HepG2 (cell line): ENCODE results near the gene GALR2. TPM values are rescaled to one million over a fixed set of nuclear protein-coding genes. Genes with fewer than 3 reads are reported as not detected.
A peak's percentile ranks its signal among the peaks of the same experiment; 100 is the strongest.

Source experiments
- ATAC-seq: fragments of 200-7000 bp; cut with Tn5 transposase; 3 replicates; pipeline ENCODE4 v1.9.1; 2020; ENCODE audit warnings: mild to moderate bottlenecking, moderate library complexity
- BruUV-seq: library from RNA; stranded (reverse); fragments of 400-500 nt; replicated peaks from 2 replicates; lab custom pipeline; 2021; lab: Mats Ljungman, UMichigan
- CTCF ChIA-PET: fragments of 300-600 bp; formaldehyde crosslinking; extraction: SDS; loops from one replicate; lab custom pipeline; 2021; ENCODE audit warnings: low total read pairs, inconsistent platforms, low intra/inter-chr PET ratio; lab: Yijun Ruan, JAX
- POLR2A ChIA-PET: fragments of 350-600 bp; sonication (Branson Sonifier 250); formaldehyde crosslinking; loops from one replicate; lab custom pipeline; 2020; ENCODE audit warnings: antibody characterized with exemption, inconsistent platforms; lab: Yijun Ruan, JAX
- DNase-seq: peaks from one replicate; pipeline ENCODE4 v3.0.0-alpha.2; 2015; ENCODE audit warnings: low spot score
- FAIRE-seq: peaks from 3 replicates; lab custom pipeline; 2011; peaks lifted over from hg19 to GRCh38; lab: Jason Lieb, UNC
- H2AFZ ChIP-seq: one replicate; pipeline ENCODE4 v1.6.1; 2011; ENCODE audit warnings: low read length, inconsistent platforms
- H3K27ac ChIP-seq: fragments of 300-600 bp; 3 replicates; pipeline ENCODE4 v1.8.0; 2011; ENCODE audit warnings: mixed run types, mild to moderate bottlenecking, mixed read lengths, low read length, inconsistent platforms; ENCODE audit not compliant: insufficient read depth; ENCODE audit errors: extremely low read length
- H3K27me3 ChIP-seq, 2 experiments: fragments of 200-600 bp in 1 of 2; 2 replicates in 1 of 2; 3 replicates in 1 of 2; pipeline versions ENCODE4 v1.6.0 to v1.8.0; 2011; ENCODE audit warnings: low read length in 2 of 2, mild to moderate bottlenecking in 2 of 2, moderate library complexity in 2 of 2, inconsistent platforms in 1 of 2; ENCODE audit not compliant: insufficient read depth in 2 of 2, control insufficient read depth in 1 of 2
- H3K36me3 ChIP-seq, 2 experiments: fragments of 200-600 bp in 1 of 2; replicated peaks in 1 of 2; 2 replicates in 1 of 2; 3 replicates in 1 of 2; pipeline versions ENCODE4 v1.5.1 to v1.8.0; 2011; ENCODE audit warnings: low read length in 2 of 2, inconsistent platforms in 1 of 2; ENCODE audit not compliant: insufficient read depth in 2 of 2, control insufficient read depth in 1 of 2
- H3K4me1 ChIP-seq: 2 replicates; pipeline ENCODE4 v1.5.1; 2012; ENCODE audit warnings: low read length, inconsistent platforms; ENCODE audit not compliant: insufficient read depth
- H3K4me2 ChIP-seq: 2 replicates; pipeline ENCODE4 v1.6.0; 2011; ENCODE audit warnings: low read depth, low read length, inconsistent platforms
- H3K4me3 ChIP-seq, 3 experiments: fragments of 200-600 bp in 1 of 3; sonication (generic), shearing (Covaris generic) in 1 of 3; replicated peaks in 1 of 3; 2 replicates each; pipeline ENCODE4 v1.5.1; 2011 to 2016; ENCODE audit warnings: low read length in 3 of 3, inconsistent platforms in 2 of 3, low read depth in 2 of 3, mild to moderate bottlenecking in 2 of 3, control low read depth in 1 of 3, mixed read lengths in 1 of 3; ENCODE audit not compliant: insufficient read depth in 1 of 3
- H3K79me2 ChIP-seq: one replicate; pipeline ENCODE4 v1.6.1; 2011; ENCODE audit warnings: low read length, inconsistent platforms; ENCODE audit not compliant: insufficient read depth
- H3K9ac ChIP-seq: 2 replicates; pipeline ENCODE4 v1.6.0; 2011; ENCODE audit warnings: mild to moderate bottlenecking, low read depth, low read length, inconsistent platforms; ENCODE audit not compliant: insufficient read depth
- H3K9me3 ChIP-seq: 2 replicates; pipeline ENCODE4 v1.5.1; 2012; ENCODE audit warnings: mild to moderate bottlenecking, low read length
- H4K20me1 ChIP-seq: 2 replicates; pipeline ENCODE4 v1.6.0; 2011; ENCODE audit warnings: inconsistent platforms, mild to moderate bottlenecking, low read length, moderate library complexity; ENCODE audit not compliant: insufficient read depth
- HIVEP1 ChIP-seq: sonication (generic); formaldehyde crosslinking; IDR thresholded peaks from 2 replicates; pipeline ENCODE4 v1.4.0; 2020; ENCODE audit warnings: mild to moderate bottlenecking, missing genetic modification reagents
- MED8 ChIP-seq: sonication (generic); formaldehyde crosslinking; IDR thresholded peaks from 2 replicates; pipeline ENCODE4 v1.8.1; 2023; ENCODE audit warnings: mild to moderate bottlenecking, missing genetic modification reagents; ENCODE audit not compliant: insufficient replicate concordance
- MIER2 ChIP-seq: IDR thresholded peaks from 2 replicates; pipeline ENCODE4 v1.6.1; 2016; ENCODE audit warnings: missing biosample characterization, missing genetic modification reagents
- MYC ChIP-seq: sonication (generic); formaldehyde crosslinking; IDR thresholded peaks from 2 replicates; pipeline ENCODE4 v1.9.0; 2021; ENCODE audit warnings: missing genetic modification reagents, borderline replicate concordance
- NCOR1 ChIP-seq: fragments of 200-600 bp; sonication (generic); IDR thresholded peaks from 2 replicates; pipeline ENCODE4 v1.7.0; 2017; ENCODE audit warnings: antibody characterized with exemption, low read length, borderline replicate concordance
- NFE2L2 ChIP-seq: fragments of 150-350 bp; IDR thresholded peaks from 2 replicates; pipeline ENCODE4 v1.6.1; 2014; ENCODE audit warnings: low read length
- SP5 ChIP-seq: IDR thresholded peaks from 2 replicates; pipeline ENCODE4 v1.6.1; 2016; ENCODE audit warnings: low read depth, borderline replicate concordance
- ZBTB1 ChIP-seq: sonication (generic); formaldehyde crosslinking; IDR thresholded peaks from 2 replicates; pipeline ENCODE4 v1.4.0; 2020; ENCODE audit warnings: missing genetic modification reagents, borderline replicate concordance
- ZBTB38 ChIP-seq: sonication (generic); formaldehyde crosslinking; IDR thresholded peaks from 2 replicates; pipeline ENCODE4 v1.5.1; 2020; ENCODE audit warnings: mild to moderate bottlenecking, missing genetic modification reagents
- ZFYVE20 ChIP-seq: sonication (generic); formaldehyde crosslinking; IDR thresholded peaks from 2 replicates; pipeline ENCODE4 v1.8.0; 2023; ENCODE audit warnings: low read depth, mild to moderate bottlenecking, moderate library complexity, missing genetic modification reagents, borderline replicate concordance
- ZMYM2 ChIP-seq: sonication (generic); formaldehyde crosslinking; IDR thresholded peaks from 2 replicates; pipeline ENCODE4 v1.8.0; 2022; ENCODE audit warnings: mild to moderate bottlenecking, missing genetic modification reagents
- ZNF24 ChIP-seq: fragments of 450-650 bp; IDR thresholded peaks from 2 replicates; pipeline ENCODE4 v1.6.1; 2017; ENCODE audit warnings: antibody characterized with exemption, mild to moderate bottlenecking
- ZNF367 ChIP-seq: sonication (generic); formaldehyde crosslinking; IDR thresholded peaks from 2 replicates; pipeline ENCODE4 v1.4.0; 2020; ENCODE audit warnings: missing genetic modification reagents, borderline replicate concordance
- ZNF546 ChIP-seq: sonication (generic); formaldehyde crosslinking; conservative IDR thresholded peaks from 2 replicates; pipeline ENCODE4 v1.8.1; 2023; ENCODE audit warnings: mild to moderate bottlenecking, missing genetic modification reagents
- ZNF709 ChIP-seq: sonication (generic); formaldehyde crosslinking; IDR thresholded peaks from 2 replicates; pipeline ENCODE4 v1.5.0; 2020; ENCODE audit warnings: mild to moderate bottlenecking, missing genetic modification reagents
- ZNF780A ChIP-seq: sonication (generic); formaldehyde crosslinking; IDR thresholded peaks from 2 replicates; pipeline ENCODE4 v1.8.0; 2022; ENCODE audit warnings: mild to moderate bottlenecking, missing genetic modification reagents, moderate library complexity
- ZSCAN21 ChIP-seq: sonication (generic); formaldehyde crosslinking; IDR thresholded peaks from 2 replicates; pipeline ENCODE4 v1.8.0; 2022; ENCODE audit warnings: mild to moderate bottlenecking, missing genetic modification reagents, moderate library complexity, borderline replicate concordance
- ZZZ3 ChIP-seq: sonication (generic); formaldehyde crosslinking; IDR thresholded peaks from 2 replicates; pipeline ENCODE4 v1.4.0; 2020; ENCODE audit warnings: missing genetic modification reagents, mild to moderate bottlenecking, borderline replicate concordance
- WGBS: methylation state at CpG from one replicate; pipeline ENCODE4 v1.1.6; 2017; ENCODE audit warnings: low lambda C conversion rate; 5-methylcytosine and 5-hydroxymethylcytosine counted together
- in situ Hi-C: cut with HindIII; loops from 2 replicates; pipeline ENCODE4 v1.10.0; 2017; ENCODE audit warnings: low pct_unique_long_range_greater_than_20kb; ENCODE audit not compliant: extremely low pct_ligation_motif_present
- intact Hi-C: fragments of 100-400 bp; cut with micrococcal nuclease; formaldehyde crosslinking; loops from one replicate; pipeline ENCODE4 v1.10.0; 2022; ENCODE audit not compliant: unreplicated experiment
- polyA plus RNA-seq, 8 experiments: library from polyadenylated mRNA; depleted of rRNA in 3 of 8; stranded (reverse) in 7 of 8; unstranded in 1 of 8; fragments of >200 nt; fragmentation: Illumina TruSeq in 4 of 8; extraction: Trizol in 4 of 8; gene quantifications; 2 replicates each; pipeline versions ENCODE4 v1.2.1 to v1.2.3, GENCODE V29; 2011 to 2016; ENCODE audit warnings: low read depth in 4 of 8, missing spikeins in 1 of 8, mixed read lengths in 1 of 8; ENCODE audit not compliant: insufficient read depth in 1 of 8
- total RNA-seq, 5 experiments: library from RNA; depleted of rRNA; stranded (reverse); fragments of >200 nt; fragmentation: Illumina TruSeq; extraction: Trizol; gene quantifications; 2 replicates each; pipeline ENCODE4 v1.2.3, GENCODE V29; 2016; ENCODE audit warnings: low read depth in 1 of 5
- TF ChIP-seq, protein P1 (sequence below), 2 experiments: sonication (generic) in 1 of 2; formaldehyde crosslinking in 1 of 2; IDR thresholded peaks; 2 replicates each; pipeline versions ENCODE4 v1.6.1 to v1.9.0; 2014 to 2022; ENCODE audit warnings: antibody characterized with exemption in 1 of 2, borderline replicate concordance in 1 of 2, inconsistent platforms in 1 of 2, low read depth in 1 of 2, missing genetic modification reagents in 1 of 2

The GALR2 gene
- total and polyA plus RNA-seq, 2 of the 13 experiments (the other 11 are each of a cell fraction or from before 2014, with no cell fraction given), result 0.48 to 0.58 TPM

DNA sequence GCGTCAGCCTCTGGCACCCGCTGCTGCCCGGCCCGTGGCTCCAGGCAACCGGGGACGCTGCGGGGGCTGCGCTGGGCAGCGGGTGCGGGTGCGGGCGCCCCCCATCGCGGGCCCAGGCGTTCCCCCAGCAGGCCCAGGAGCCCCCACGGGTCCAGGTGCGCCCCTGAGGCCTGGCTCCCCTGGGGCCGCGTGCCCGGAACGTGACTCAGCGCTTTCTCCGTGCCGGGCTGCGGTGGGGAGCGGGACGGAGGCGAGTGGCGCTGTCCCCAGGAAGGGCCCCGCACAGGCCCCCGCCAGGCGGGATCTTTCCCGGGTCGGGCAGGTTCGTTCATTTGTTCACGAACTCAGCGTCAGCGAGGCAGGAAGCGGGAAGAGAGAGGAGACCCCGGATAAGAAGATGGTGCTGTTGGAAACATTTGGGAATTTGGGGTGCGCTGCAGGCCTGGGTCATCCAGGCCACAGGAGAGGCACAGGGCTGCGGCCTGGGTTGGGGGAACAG, 47.4 kb downstream of the GALR2 start:
- POLR2A ChIA-PET, result no interaction called here
- Histone ChIP-seq H3K36me3 (no peaks in the 10 kb centered on the region), H4K20me1 (no peaks in the 10 kb centered on the region), H2AFZ (no peak overlapping the region), H3K9ac (no peak overlapping the region), H3K9me3 (no peaks in the 10 kb centered on the region), H3K4me1 (peaks cover 28% of the 10 kb centered on the region), H3K4me2 (no peak overlapping the region), H3K79me2 (no peaks in the 10 kb centered on the region), H3K27me3 (peaks cover 0 to 13% of the 10 kb centered on the region in 2 experiments; a peak in 3 of 5 replicates), H3K4me3 (no peak overlapping the region), H3K27ac (no peak overlapping the region)
- intact Hi-C loops (loop anchor here (1.0 kb wide), 3 partner anchors 31 to 157 kb away; no protein-coding TSS in a partner anchor), in situ Hi-C loops (loop anchor here (5.0 kb wide), 2 partner anchors 35 to 155 kb away; no protein-coding TSS in a partner anchor)
- no TSS peak for BruUV-seq
- DNase-seq (no peak), ATAC-seq (no peak), FAIRE-seq (no peak)
- CTCF ChIA-PET, result interaction anchor here (1.2 to 5.1 kb wide), 6 partner anchors 25 to 157 kb away, joined by 4 to 78 read pairs (median 28); no protein-coding TSS in a partner anchor
- WGBS, result 85% methylated on average over 37 of the region's 42 CpGs
- TF ChIP-seq MIER2 (CRISPR knock-in tag) (no peak), ZNF546 (CRISPR knock-in tag) (no peak), NFE2L2 (peak; percentile 72), MYC (no peak), MED8 (CRISPR knock-in tag) (peak; percentile 25), HIVEP1 (CRISPR knock-in tag) (0 out of 2 replicates have a peak, but pooled peaks have one; percentile 17), SP5 (CRISPR knock-in tag) (no peak), ZSCAN21 (CRISPR knock-in tag) (0 out of 2 replicates have a peak, but pooled peaks have one; percentile 17), ZNF780A (CRISPR knock-in tag) (no peak), ZBTB38 (CRISPR knock-in tag) (no peak), ZNF24 (no peak), ZNF367 (CRISPR knock-in tag) (no peak), ZNF709 (CRISPR knock-in tag) (0 out of 2 replicates have a peak, but pooled peaks have one; percentile 41), ZBTB1 (CRISPR knock-in tag) (no peak), NCOR1 (no peak), ZFYVE20 (CRISPR knock-in tag) (0 out of 2 replicates have a peak, but pooled peaks have one; percentile 9), ZZZ3 (CRISPR knock-in tag) (no peak), ZMYM2 (CRISPR knock-in tag) (no peak)
- TF ChIP-seq, protein P1, sequence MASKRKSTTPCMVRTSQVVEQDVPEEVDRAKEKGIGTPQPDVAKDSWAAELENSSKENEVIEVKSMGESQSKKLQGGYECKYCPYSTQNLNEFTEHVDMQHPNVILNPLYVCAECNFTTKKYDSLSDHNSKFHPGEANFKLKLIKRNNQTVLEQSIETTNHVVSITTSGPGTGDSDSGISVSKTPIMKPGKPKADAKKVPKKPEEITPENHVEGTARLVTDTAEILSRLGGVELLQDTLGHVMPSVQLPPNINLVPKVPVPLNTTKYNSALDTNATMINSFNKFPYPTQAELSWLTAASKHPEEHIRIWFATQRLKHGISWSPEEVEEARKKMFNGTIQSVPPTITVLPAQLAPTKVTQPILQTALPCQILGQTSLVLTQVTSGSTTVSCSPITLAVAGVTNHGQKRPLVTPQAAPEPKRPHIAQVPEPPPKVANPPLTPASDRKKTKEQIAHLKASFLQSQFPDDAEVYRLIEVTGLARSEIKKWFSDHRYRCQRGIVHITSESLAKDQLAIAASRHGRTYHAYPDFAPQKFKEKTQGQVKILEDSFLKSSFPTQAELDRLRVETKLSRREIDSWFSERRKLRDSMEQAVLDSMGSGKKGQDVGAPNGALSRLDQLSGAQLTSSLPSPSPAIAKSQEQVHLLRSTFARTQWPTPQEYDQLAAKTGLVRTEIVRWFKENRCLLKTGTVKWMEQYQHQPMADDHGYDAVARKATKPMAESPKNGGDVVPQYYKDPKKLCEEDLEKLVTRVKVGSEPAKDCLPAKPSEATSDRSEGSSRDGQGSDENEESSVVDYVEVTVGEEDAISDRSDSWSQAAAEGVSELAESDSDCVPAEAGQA (IDR thresholded peaks at IDR 0.05; ENCODE audit: low read depth), result 0 out of 2 replicates have a peak, but pooled peaks have one; percentile 11
- TF ChIP-seq, protein P1 (CRISPR knock-in tag; IDR thresholded peaks at IDR 0.05; ENCODE audit: borderline replicate concordance), result no peak
